Measurements from ENCODE around the gene MARCHF11.

GRCh38 chr5:16143361-16144049 is 36.1 kb downstream of the MARCHF11 start:
- TF ChIP-seq, protein P1, sequence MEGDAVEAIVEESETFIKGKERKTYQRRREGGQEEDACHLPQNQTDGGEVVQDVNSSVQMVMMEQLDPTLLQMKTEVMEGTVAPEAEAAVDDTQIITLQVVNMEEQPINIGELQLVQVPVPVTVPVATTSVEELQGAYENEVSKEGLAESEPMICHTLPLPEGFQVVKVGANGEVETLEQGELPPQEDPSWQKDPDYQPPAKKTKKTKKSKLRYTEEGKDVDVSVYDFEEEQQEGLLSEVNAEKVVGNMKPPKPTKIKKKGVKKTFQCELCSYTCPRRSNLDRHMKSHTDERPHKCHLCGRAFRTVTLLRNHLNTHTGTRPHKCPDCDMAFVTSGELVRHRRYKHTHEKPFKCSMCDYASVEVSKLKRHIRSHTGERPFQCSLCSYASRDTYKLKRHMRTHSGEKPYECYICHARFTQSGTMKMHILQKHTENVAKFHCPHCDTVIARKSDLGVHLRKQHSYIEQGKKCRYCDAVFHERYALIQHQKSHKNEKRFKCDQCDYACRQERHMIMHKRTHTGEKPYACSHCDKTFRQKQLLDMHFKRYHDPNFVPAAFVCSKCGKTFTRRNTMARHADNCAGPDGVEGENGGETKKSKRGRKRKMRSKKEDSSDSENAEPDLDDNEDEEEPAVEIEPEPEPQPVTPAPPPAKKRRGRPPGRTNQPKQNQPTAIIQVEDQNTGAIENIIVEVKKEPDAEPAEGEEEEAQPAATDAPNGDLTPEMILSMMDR (IDR thresholded peaks at IDR 0.05): no peak
- no peak for TF ChIP-seq POLR2A (IDR thresholded peaks at IDR 0.05)

All from ovary (tissue), 3 donors.